Inflammatory macrophage treated with lipopolysaccharide for 4 hours (primary cell): Measurements from ENCODE around the gene FCRLB.
"Not testable (repeated sequence)": the region's sequence is repeated elsewhere in the genome, so short reads cannot be mapped to it uniquely, and the experiment has no call there.

Experiments used
- DNase-seq: peaks from one replicate; pipeline ENCODE4 v3.0.0-alpha.2; 2020

FCRLB gene

DNA sequence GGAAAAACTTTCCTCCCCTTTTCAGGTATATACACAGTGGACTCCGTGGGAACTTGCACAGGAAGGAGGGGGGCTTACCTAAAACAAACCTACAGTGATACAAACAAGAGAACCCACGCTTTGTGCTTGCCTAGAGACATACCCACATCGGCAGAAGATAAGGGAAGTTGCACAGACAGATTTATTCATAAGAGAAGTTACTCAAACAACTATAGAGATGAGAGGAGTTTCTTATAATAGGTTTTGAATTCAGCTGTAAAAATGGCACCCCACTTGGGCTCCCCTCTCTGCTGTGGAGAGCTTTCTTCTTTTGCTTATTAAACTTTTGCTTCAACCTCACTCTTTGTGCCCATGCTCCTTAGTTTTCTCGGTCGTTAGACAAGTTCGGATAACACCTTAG lies 26.5 kb downstream of the FCRLB start:
- DNase-seq = peak; percentile 73

DNA sequence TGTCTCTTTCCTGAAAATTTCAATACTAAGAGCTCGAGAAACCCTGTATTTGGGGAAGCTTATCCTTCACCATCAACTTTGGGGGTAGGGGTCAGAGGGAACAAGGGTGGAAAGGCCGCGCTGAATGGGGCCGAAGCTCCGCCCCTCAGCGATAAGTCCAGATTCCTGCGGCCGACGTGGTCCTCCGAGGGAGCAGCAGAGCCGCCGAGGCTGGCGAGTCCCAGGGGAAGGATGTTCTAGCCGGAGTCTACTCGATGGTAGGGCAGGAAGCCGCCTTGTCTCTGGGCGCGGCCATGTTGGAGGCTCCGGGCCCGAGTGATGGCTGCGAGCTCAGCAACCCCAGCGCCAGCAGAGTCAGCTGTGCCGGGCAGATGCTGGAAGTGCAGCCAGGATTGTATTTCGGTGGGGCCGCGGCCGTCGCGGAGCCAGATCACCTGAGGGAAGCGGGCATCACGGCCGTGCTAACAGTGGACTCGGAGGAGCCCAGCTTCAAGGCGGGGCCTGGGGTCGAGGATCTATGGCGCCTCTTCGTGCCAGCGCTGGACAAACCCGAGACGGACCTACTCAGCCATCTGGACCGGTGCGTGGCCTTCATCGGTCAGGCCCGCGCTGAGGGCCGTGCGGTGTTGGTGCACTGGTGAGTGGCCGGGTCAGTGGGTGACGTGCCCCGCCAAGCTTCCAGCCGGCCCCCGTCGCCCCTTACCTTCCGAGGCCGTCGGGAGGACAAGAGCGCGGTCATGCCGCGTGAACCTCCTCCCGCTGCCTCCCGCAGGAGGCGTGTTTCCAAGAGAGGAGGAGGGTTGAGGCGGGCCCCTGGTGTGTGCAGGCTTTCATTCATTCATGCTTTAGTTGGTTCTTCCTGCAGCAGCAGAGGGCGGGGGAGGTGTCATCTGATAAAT lies 28.4 kb downstream of the FCRLB start, which contains the start of gene DUSP12:
TSS of gene DUSP12 (plus strand) at position 278 of the 899 bp plus-strand sequence. CDS start at position 294, 16 bp downstream.
- DNase-seq = peak; percentile 96

DNA sequence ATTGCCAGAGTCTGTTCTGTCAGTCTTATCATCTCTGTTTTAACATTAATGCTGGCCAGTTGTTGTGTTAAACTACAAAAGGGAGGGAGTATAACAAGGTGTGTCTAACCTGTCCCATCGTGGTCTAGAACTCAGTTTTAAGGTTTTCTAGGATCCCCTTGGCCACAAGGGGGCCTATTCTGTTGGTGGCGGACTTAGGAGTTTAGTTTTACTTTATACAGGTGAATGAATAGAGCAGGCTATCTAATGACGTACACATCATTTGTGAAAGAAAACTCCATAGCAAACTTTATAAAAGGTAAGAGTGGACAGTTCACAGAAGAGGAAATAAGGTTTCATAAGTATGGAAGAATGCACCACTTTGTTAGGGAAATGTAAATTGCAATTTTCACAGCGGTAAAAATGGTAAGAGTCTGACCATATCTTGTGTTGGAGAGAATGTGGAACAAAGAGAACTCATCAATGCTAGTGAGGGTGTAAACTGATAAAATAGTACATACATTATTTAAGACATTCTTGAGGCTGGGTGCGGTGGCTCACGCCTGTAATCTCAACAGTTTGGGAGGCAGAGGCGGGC lies 42.3 kb downstream of the FCRLB start:
- DNase-seq = peak; percentile 24

DNA sequence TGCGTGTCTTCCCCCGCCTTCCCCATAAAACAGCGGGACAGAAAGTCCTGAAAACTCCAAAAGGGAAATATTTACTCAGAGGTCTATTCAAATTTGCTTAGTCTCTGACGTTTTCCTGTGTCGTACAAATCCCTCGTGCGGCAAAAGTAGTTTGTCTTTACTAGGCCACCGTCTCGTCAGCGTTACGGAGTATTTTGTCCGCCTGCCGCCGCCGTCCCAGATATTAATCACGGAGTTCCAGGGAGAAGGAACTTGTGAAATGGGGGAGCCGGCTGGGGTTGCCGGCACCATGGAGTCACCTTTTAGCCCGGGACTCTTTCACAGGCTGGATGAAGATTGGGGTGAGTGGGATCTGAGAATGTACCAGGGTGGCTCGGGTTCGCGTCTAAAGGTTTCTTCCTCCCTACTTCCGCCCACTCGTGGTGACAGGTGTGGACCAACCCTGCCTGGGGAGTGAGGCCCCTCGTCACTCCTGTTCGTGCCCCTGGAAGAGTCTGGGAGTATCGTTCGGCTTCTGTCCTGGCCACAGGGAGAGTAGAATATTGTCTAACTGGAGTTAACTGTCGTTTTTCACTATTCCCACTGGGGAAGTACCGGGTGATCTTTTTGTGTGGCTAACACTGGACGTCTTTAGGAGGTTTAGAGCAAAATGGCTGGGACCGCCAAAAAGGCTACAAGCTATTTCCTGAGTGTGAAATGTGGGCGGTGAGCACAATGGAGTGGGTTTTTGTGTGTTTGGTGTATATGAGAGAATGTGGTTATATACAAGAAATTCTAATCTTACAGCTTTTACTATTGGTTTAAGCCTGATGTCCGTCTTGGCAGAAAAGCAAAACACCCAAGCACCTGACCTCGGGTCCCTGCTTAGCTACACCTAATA lies 45.0 kb downstream of the FCRLB start, which contains the start of gene ATF6:
TSS of gene ATF6 (plus strand) at position 219 of the 880 bp plus-strand sequence. CDS start at position 260, 41 bp downstream.
- DNase-seq = peak; percentile 97

DNA sequence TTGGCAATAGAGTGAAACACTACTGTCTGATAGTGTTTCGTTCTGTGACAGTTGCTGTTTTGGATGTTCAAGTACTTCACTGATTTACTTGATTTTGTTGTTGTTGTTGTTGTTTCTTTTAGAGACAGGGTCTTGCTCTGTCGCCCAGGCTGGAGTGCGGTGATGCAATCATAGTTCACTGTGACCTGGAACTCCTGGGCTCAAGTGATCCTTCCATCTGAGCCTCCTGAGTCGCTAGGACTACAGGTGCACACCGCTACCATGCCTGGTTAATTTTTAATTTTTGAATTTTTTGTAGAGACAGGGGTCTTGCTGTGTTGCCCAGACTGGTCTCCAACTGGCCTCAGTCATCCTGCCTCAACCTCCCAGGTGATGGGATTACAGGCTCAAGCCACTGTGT lies 47.1 kb downstream of the FCRLB start:
- DNase-seq = no peak

DNA sequence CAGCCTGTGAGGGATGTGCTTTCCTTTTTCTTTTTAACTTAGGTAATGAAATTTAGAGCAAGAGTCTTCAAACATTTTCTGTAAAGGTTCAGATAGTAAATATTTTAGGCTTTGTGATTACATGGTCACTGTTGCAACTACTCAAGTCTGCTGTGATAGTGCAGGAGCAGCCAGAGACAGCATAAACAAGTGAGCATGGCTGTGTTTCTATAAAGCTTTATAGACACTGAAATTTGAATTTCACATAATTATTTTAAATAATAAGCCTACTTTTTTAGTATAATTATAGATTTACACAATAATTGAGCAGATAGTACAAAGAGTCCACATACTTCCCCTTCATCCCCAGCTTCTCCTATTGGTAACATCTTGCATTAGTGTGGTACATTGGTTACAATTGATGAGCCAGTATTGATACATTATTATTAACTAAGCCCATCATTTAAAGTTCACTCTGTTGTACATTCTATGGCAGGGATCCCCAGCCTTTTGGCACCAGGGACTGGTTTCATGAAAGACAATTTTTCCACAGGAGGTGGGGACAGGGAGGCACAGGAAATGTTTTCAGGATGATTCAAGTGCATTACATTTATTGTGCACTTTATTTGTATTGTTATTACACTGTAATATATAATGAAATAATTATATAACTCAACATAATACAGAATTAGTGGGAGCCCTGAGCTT lies 47.8 kb downstream of the FCRLB start:
- no peak for DNase-seq

DNA sequence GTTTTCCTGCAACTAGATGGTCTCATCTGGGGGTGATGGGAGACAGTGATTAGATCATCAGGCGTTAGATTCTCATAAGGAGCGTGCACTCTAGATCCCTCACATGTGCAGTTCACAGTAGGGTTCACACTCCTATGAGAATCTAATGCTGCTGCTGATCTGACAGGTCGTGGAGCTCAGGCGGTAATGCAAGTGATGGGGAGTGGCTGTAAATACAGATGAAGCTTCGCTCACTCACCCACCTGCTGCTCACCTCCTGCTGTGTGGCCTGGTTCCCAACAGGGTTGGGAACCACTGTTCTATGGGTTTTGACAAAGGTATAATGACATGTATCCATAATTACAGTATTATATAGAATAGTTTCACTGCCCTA lies 48.3 kb downstream of the FCRLB start:
- not testable (repeated sequence) for DNase-seq

DNA sequence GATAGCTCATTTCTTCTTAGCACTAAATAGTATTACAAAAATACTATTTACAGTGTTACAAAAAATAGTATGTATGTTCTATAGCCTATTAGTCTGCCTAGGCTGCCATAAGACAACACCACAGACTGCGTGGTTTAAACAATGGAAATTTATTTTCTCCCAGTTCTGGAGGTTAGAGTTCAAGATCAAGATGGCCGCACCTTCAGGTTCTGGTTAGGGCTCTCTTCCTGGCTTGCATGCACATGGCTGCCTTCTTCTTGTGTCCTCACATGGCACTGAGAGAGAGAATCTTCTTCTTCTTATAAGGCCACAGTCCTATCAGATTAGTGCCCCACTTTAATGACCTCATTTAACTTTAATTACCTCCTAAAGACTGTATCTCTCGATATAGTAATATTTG lies 48.9 kb downstream of the FCRLB start:
- no peak for DNase-seq

DNA sequence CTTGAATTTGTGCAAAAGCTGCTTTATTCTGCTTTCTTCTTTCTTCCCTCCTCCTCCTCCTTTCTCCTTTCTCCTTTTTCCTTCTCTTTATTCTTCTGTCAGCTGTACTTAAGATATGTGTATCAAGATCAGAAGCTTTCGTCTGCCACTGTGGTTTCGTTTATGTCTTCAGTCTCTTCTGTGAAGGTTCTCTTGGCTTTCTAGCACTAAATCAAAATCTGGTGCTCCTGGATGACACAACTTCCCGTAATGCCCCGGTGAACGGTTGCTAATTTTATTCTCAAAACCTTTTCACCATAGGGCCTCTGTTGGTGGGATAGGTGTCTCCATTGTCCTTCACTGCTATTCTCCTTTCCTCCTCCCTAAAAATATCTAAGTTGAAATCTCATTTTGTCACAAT lies 49.8 kb downstream of the FCRLB start:
- DNase-seq = no peak

DNA sequence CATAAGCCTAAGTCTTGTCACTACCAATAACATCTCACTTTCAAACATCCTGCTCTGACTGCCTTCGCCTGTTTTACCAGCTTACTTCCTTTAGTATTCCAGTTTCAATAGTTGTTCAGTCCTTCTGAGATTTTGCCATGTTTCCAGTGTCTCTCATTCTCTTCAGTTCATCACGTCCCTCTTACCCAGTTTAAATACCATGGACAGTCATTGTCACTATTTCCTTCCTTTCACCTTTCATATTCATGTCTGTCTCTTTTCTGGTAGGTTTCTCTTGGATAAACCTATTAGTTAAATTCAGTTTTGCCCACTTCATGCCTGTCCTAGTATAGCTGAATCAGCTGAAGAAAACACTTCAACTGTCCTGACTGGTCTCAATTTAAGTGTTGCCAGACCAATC lies 50.6 kb downstream of the FCRLB start:
- no peak for DNase-seq

DNA sequence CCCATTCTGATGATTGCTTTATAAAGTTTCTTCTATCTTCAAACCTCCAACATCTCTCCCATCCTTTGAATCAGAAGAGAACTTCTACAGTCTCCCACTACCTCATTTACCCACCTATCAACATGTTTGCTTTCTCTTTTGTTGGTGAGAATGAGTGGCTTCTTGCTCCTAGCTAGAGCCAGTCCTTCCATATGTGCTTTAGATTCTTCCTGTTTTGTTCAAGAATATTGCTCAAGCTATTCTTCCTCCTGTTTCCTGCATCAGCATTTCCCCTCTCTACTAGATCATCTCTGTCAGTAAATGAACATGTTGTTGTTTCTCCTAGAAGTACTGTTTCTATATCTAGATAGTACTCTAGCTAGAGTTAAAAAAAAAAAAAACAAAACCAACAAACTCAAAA lies 51.1 kb downstream of the FCRLB start:
- peak; percentile 83 for DNase-seq

DNA sequence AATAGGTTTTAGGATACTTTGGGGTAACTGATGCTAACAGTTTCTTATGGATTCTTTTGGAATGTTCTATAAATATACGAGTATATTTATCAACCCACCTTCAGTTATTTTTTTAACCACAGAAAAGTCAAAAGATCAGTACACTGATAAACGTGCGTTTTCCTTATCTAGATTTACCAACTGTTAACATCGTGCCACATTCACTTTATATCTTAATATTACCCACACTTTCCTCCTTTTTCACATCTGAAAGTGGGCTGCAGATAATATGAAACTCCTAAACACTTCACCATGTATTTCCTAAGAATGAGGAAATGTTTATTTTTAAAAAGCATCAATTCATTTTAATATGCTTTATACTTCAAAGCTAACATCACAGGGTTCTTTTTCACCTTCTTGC lies 52.4 kb downstream of the FCRLB start:
- no peak for DNase-seq

DNA sequence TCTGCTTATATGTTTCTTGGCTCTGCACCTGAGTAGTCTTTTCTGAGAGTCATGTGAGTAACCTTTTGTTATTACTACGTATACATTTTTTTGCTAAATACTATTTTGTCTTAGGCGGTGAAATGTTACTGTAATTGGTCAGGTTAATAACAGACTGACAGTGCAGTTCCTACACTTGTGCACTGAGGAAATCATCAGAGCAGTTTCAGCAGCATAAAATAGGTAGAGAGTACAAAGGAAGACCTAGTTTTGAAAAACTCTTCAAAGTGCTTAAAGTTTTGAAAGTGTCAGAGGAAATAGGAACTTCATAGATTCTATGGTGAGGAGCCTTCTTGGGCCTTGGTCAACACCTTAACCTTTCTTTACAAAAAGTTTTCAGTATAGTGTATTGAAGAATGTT lies 55.9 kb downstream of the FCRLB start:
- DNase-seq = no peak
